Measurements from ENCODE around the gene VPS50.

- no peak for TF ChIP-seq CTCF (conservative IDR thresholded peaks at IDR 0.05 in 1 of 2, IDR thresholded peaks at IDR 0.05 in 1 of 2; ENCODE audit: extremely low read depth in 1 of 2, insufficient read depth in 1 of 2, low read depth in 1 of 2, low read length in 2 of 2)
- TF ChIP-seq EZH2 (IDR thresholded peaks at IDR 0.05; ENCODE audit: borderline replicate concordance, low read length): no peak
Measured at GRCh38 chr7:93249491-93250148, 17.5 kb downstream of the VPS50 start.
